Ascending aorta (tissue), 2 donors: ENCODE data around the gene KRT32. TPM values are rescaled to one million over a fixed set of nuclear protein-coding genes. Genes with fewer than 3 reads are reported as not detected.

Experiments used
- DNase-seq, 2 donors: peaks; one replicate each; pipeline ENCODE4 v3.0.0-alpha.2; 2019; ENCODE audit warnings: low spot score in 2 of 2
- H3K27ac ChIP-seq, 2 donors: fragments of 200-600 bp; sonication (generic); one replicate each; pipeline ENCODE4 v1.5.1; 2016 to 2017; ENCODE audit warnings: mild to moderate bottlenecking in 1 of 2
- H3K27me3 ChIP-seq: fragments of 200-600 bp; sonication (generic); one replicate; pipeline ENCODE4 v1.5.1; 2017
- H3K36me3 ChIP-seq, 2 donors: fragments of 200-600 bp; sonication (generic); one replicate each; pipeline ENCODE4 v1.5.1; 2016
- H3K4me1 ChIP-seq, 2 donors: fragments of 200-600 bp; sonication (generic); one replicate each; pipeline ENCODE4 v1.5.1; 2016 to 2017; ENCODE audit warnings: mild to moderate bottlenecking in 1 of 2
- H3K4me3 ChIP-seq, 2 donors: fragments of 200-600 bp; sonication (generic); one replicate each; pipeline ENCODE4 v1.5.1; 2016 to 2017; ENCODE audit warnings: mild to moderate bottlenecking in 1 of 2
- H3K9me3 ChIP-seq, 2 donors: fragments of 200-600 bp; sonication (generic); one replicate each; pipeline ENCODE4 v1.5.1; 2016
- intact Hi-C: fragments of 100-400 bp; cut with DNase I; formaldehyde crosslinking; loops from one replicate; pipeline ENCODE4 v1.15.1; 2023
- total RNA-seq: library from RNA; depleted of rRNA; stranded (reverse); fragments of >200 nt; gene quantifications from one replicate; pipeline ENCODE4 v1.1.0, GENCODE V29; 2016
- TF ChIP-seq, protein P1 (sequence below), 3 experiments: fragments of 200-600 bp in 2 of 3; fragments of 450-650 bp in 1 of 3; sonication (generic) in 2 of 3; IDR thresholded peaks; one replicate each; pipeline ENCODE4 v1.5.1; 2016 to 2019; ENCODE audit warnings: antibody characterized with exemption in 3 of 3, mild to moderate bottlenecking in 1 of 3, moderate library complexity in 1 of 3

Gene KRT32
- total RNA-seq, 1 donor from 2014 or later, result not detected

DNA sequence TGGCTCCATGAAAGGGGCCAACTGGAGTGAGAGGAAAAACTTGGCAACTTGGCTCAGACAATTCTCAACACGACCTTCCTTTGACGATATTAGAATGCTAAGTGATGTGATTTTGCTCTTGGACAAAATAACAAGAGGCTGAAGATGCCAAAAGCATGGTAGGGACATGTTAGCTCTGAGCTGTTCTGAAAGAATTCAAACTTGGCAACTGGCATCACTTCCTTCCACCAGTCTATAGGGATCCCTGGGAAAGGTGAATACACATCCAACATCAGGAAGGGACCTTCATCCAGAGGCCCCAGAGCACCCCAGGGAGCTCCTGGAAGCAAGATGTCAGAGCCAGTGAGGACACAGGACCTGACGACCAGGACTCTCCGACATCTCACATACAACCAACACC lies 47.1 kb downstream of the KRT32 start:
- TF ChIP-seq, protein P1, sequence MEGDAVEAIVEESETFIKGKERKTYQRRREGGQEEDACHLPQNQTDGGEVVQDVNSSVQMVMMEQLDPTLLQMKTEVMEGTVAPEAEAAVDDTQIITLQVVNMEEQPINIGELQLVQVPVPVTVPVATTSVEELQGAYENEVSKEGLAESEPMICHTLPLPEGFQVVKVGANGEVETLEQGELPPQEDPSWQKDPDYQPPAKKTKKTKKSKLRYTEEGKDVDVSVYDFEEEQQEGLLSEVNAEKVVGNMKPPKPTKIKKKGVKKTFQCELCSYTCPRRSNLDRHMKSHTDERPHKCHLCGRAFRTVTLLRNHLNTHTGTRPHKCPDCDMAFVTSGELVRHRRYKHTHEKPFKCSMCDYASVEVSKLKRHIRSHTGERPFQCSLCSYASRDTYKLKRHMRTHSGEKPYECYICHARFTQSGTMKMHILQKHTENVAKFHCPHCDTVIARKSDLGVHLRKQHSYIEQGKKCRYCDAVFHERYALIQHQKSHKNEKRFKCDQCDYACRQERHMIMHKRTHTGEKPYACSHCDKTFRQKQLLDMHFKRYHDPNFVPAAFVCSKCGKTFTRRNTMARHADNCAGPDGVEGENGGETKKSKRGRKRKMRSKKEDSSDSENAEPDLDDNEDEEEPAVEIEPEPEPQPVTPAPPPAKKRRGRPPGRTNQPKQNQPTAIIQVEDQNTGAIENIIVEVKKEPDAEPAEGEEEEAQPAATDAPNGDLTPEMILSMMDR (IDR thresholded peaks at IDR 0.05), result no peak
- Histone ChIP-seq H3K4me3 (no peak overlapping the region), H3K27ac (no peak overlapping the region), H3K36me3 (no peaks in the 10 kb centered on the region), H3K27me3 (no peaks in the 10 kb centered on the region), H3K9me3 (no peaks in the 10 kb centered on the region), H3K4me1 (peaks cover 0 to 9% of the 10 kb centered on the region in 2 donors)
- no peak for DNase-seq
- intact Hi-C loops, result no loop called here

DNA sequence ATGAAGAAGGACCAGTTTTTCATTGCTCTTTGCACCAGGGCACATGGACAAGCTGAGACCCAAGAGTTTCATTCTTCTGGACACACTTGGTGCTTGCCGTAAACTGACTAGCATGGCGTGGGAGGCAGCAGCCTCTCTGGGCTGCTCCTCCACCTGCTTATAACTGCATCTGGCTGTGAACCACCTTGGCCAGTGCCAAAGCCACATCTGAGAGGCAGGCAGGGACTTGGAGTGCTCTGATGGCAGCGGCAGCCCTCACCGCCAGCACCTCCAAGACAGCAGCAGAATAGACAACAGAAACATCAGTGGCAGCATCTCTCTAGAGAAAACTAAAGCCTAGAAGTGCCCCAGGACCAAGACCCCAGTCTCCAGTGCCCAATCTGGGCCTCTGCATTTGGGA lies 47.5 kb downstream of the KRT32 start:
- TF ChIP-seq, protein P1 (IDR thresholded peaks at IDR 0.05), result no peak
- no peak for DNase-seq
- no peak overlapping the region for H3K27ac ChIP-seq
- H3K9me3 ChIP-seq, result no peaks in the 10 kb centered on the region
- peaks cover 0 to 9% of the 10 kb centered on the region in 2 donors for H3K4me1 ChIP-seq
- H3K4me3 ChIP-seq, result no peak overlapping the region
- intact Hi-C loops, result no loop called here
- no peaks in the 10 kb centered on the region for H3K27me3 ChIP-seq
- H3K36me3 ChIP-seq, result no peaks in the 10 kb centered on the region

DNA sequence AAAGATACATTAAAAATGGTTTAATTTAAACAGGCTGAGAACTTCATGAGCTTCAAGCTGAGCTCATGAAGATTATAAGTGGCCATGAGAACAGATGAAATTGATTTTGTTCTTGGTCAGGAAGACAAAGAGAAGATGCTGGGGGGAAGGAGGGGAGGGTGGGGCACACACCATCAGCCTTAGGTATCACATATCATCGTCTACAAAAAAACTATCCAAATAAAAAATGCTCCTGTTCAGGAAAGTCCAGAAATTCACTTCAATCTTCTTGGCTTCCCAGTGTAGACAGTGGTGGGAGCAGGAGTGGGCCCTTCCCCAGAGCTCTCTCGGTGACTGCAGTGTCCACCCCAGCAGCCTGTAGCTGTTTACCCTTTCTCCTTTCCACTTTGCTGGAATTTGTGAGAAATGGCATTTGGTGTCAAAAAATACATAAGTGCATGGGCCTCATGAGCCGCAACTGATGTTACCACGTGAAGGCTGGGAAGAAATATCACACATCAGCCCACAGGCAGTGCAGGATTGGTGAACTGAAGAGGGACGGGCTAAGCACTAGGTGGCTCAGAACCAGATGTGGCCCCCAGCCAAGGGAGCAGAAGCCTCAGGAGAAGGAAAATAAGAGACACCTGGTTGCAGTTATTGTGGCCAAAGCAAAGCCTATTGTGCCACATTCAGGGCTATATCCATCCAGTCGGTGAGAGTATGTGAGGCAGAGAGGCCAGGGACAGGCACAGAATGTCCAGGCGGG lies 48.9 kb downstream of the KRT32 start:
- TF ChIP-seq, protein P1 (IDR thresholded peaks at IDR 0.05), result no peak
- no peak overlapping the region for H3K4me3 ChIP-seq
- H3K27ac ChIP-seq, result no peak overlapping the region
- intact Hi-C loops, result no loop called here
- no peak for DNase-seq
- no peaks in the 10 kb centered on the region for H3K9me3 ChIP-seq
- H3K4me1 ChIP-seq, result peaks cover 0 to 9% of the 10 kb centered on the region in 2 donors
- H3K27me3 ChIP-seq, result no peaks in the 10 kb centered on the region
- no peaks in the 10 kb centered on the region for H3K36me3 ChIP-seq

DNA sequence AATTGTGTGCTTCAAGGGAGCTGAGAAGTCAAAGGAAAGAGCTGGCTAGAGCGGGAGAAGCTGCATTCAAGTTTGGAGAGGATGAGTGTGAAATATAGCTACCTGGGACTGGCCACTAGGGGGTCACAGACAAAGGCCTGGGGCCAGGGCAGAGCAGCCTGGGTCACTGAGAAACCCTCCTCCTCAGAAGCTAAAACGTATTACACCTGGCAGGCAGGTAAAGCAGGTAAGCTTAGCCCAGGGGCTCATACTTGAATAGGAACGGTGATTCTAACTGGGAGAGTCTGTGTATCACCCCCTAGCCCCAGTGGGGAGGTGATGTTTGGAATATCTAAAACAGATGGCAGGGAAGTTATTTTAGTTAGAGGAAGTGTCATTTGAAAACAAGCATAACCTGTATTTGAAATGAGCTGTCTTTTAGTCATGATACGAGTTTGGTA lies 49.6 kb downstream of the KRT32 start:
- Histone ChIP-seq H3K9me3 (no peaks in the 10 kb centered on the region), H3K36me3 (no peaks in the 10 kb centered on the region), H3K4me3 (no peak overlapping the region), H3K27me3 (no peaks in the 10 kb centered on the region), H3K4me1 (peaks cover 0 to 9% of the 10 kb centered on the region in 2 donors), H3K27ac (no peak overlapping the region)
- intact Hi-C loops, result no loop called here
- DNase-seq, result no peak
- TF ChIP-seq, protein P1 (IDR thresholded peaks at IDR 0.05), result no peak

DNA sequence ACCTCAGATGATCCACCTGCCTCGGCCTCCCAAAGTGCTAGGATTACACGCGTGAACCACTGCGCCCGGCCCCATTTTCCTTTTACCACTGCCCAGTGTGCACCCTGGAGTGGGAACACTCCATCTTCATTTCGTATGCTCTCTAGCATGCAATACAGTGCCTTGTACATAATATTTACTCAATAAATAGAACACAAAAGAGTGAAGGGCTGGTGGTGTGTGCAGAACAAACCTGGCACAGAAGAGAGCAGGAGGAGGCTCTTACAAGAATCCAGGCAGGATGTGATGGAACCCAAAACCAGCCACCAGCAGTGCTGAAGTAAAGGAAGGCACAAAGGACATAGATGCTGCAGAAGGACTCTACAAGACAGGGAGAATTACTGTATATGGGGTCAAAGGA lies 50.1 kb downstream of the KRT32 start:
- Histone ChIP-seq H3K4me1 (peaks cover 0 to 9% of the 10 kb centered on the region in 2 donors), H3K27me3 (no peaks in the 10 kb centered on the region), H3K27ac (no peak overlapping the region), H3K4me3 (no peak overlapping the region), H3K36me3 (no peaks in the 10 kb centered on the region), H3K9me3 (no peaks in the 10 kb centered on the region)
- intact Hi-C loops, result no loop called here
- DNase-seq, result no peak
- TF ChIP-seq, protein P1 (IDR thresholded peaks at IDR 0.05), result no peak
